HG02571 (cell line): ENCODE data around the gene AGR3.
"Not testable (repeated sequence)": the region's sequence is repeated elsewhere in the genome, so short reads cannot be mapped to it uniquely, and the experiment has no call there.

Experiments used
- ATAC-seq: cut with Tn5 transposase; IDR thresholded peaks from one replicate; pipeline ENCODE4 v1.9.1; 2021; ENCODE audit warnings: mild to moderate bottlenecking, moderate library complexity; ENCODE audit not compliant: unreplicated experiment

AGR3 gene

DNA sequence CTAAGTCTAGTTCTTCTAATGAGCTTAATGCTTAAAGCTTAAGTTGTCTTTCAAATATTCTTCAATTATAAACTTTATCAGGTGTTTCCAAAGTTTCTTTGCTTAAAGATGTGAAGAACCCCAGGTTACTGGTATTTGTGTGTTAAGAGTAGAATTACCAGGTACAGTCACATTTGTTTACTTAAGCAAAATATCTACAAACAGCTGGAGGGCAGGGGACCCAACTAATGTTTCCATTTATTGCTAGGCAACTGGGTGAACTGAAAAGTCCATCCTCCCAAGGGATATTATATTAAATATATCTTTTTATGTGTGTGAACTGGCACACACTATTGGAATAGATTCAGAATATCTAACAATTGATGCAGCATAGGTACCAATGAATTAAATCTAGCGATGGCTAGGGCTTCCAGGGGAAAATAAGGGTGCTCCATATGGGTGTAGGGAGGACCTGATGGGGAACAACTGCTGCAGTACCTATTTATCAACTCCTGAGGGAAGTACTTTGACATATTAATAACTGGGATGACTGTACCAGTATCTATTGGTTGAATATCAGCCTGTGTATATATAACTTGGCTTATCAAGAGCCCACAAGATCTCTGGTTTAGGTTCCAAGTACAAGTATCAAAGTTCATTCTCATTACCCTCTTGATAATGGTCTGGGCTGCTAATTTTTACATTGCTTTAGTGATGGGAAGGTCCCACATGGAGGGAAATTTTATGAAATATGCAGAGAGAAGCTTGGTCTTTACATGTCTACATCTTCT is 10.3 kb upstream of the AGR3 start:
- ATAC-seq = no peak

DNA sequence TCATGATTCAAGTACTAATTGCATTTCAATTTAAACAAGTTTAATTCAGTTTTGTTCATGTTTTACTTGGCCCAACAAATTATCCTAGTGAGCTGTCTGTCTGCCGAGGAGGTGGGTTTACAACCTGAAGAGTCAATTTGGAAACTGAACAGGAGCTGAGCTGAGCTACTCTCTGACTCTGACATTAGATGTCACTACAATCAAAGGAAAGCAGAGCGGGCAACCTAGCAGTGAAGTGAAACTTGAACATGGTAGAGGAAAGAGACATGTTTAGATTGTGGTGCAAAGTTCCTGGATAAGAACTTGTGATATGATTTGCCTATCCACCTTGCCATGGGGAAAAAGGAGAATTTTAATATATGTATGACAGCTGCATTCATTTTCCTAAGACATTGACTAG is 9.6 kb upstream of the AGR3 start:
- ATAC-seq = no peak

DNA sequence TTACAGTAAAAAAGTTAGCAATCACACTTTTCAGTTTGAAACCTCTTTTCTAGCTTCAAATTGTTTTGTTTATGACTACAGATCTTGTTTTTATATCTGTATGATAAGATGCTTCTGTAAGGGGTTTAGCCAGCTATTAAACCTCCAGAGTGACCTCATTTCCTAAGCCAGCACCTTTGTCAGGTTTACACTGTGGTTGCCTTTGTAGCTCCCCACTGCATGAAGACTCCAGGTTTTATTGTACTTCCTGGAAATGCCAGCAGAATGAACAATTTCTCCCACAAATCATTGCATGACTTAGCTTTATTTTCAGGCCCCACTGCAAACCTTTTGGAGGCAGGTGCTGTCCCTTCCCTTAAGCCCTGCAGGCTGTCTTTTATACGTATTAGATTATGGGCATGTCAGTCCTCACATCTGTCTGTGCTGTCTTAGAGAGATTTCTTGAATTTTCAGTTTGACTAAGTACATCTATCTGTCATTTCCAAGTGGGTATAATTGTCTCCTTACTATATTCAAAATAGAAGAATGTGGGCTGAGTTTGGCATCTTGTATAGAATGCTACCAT is 8.2 kb upstream of the AGR3 start:
- no peak for ATAC-seq

DNA sequence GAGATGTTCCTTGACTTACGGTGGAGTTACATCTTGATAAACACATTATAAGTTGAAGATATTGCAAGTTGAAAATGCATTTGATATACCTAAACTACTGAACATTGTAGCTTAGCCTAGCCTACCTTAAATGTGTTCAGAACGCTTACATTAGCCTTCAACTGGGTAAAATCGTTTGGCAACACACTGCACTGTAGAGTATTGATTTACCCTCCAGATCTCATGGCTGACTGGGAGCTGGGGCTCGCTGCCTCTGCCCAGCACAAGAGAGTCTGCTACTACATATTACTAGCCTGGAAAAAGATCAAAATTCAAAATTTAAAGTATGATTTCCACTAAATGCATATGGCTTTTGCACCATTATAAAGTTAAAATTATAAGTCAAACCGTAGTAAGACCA is 7.5 kb upstream of the AGR3 start:
- ATAC-seq = no peak

DNA sequence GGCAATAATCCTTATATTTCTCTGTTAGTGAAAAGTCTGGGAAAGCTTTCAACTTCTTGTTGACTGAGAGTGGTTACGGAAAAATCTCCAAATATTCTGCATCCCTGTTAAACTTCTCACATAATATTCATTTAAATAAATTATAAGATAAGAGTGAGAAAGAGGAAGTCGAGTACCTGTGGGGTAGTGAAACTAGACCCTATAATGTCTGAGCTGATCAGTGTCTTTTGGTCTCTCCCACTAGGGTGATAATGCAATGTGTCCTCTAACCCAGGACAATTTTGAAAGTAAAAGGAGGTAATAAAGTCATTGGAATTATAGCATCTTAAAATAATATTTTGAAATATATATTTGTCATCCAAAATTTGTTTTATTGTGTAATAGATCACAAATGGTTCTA is 2.1 kb upstream of the AGR3 start:
- ATAC-seq = no peak

DNA sequence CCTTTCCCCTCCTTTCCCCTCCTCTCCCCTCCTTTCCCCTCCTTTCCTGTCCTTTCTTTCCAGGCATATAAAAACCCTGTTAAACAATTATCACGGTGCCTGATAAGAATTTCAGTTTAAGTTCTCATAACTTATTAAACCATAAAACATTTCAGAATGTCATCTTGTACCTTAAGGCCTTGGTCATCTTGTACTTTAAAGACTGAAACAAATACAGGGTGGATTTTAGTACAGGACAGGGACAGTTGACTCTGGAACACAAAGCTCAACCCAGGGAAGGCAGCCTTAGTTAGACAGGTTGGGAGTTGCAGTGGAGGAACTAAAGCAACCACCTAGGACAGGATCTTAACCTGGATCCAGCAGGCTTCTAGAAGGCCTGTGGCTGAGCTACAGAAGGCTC is 1.2 kb downstream of the AGR3 start:
- ATAC-seq = no peak

DNA sequence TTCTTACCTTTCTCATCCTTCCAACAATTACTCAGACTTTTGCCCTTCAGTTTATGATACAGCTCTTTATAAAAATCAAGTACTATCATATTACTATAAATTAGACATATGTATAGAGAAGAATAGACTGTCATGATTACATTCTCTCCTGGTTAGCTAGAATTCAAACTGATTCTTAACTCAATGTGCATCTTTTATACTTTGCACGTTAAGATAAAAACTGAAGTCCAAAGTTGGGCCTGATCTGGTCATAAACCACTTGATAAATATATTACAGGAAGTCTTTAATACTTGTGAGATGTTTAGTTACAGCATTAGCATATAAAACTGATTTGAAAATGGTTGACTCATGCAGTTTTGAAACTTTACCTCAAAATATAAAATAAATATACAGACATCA is 2.6 kb downstream of the AGR3 start:
- no peak for ATAC-seq

DNA sequence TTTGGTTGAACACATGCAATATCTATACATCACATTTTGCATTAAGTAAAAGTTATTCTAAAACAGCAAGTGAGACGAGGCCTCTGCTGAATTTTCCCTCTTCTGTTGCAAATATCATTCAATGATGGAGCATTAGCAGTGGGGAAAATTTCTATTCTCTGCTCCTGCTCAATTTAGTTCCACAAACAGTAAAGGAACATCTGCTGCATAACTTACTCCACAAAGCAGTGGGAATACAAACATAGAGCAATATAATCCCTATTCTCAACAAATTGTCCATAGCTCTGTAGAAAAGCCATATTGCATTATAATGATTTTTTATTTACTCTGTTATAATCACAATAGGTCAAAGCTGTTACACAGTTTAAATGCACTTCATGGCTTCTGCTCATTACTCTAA is 5.9 kb downstream of the AGR3 start:
- no peak for ATAC-seq

DNA sequence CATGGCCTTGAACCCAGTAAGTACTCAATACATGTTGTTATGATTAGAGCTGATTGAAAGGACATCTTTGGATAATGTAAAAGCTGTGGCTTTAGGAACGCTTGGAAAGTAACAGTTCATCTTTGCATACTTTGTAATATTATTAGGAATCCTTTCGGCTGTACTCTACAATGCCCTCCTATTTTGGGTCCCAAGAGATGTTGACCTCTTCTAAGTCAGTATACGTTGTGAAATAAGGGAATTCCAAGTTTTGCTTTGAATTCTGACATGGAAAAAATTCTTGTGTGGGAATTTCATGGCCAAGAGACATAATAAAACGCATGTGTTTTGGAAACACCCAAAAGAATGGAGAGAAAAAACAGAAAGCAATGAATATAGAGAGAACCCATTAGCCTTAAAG is 7.7 kb downstream of the AGR3 start:
- ATAC-seq = no peak

DNA sequence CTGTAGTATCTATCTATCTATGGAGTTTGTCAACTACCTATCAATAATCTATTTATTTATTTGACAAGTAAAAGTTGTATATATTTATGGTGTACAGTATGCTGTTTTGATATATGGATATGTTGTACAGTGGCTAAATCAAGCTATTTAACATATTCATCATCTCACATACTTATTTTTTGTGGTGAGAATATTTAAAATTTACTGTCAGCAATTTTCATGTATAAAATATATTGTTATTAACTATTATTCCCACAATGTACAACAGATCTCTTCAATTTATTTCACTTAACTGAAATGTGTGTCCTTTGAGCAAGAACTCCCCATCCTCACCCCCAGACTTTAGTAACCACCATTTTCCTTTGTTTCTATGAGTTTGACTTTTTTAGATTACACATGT is 14.5 kb downstream of the AGR3 start:
- ATAC-seq = no peak

DNA sequence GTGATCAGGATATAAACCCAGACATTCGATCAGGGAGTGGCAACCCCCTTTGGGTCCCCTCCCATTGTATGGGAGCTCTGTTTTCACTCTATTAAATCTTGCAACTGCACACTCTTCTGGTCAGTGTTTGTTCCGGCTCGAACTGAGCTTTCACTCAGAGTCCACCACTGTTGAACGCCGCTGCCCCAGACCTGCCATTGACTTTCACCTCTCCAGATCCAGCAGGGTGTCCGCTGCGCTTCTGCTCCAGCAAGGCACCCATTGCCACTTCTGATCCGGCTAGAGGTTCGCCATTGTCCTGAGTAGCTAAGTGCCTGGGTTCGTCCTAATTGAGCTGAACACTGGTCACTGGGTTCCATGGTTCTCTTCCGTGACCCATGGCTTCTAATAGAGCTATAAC is 28.6 kb downstream of the AGR3 start:
- not testable (repeated sequence) for ATAC-seq

DNA sequence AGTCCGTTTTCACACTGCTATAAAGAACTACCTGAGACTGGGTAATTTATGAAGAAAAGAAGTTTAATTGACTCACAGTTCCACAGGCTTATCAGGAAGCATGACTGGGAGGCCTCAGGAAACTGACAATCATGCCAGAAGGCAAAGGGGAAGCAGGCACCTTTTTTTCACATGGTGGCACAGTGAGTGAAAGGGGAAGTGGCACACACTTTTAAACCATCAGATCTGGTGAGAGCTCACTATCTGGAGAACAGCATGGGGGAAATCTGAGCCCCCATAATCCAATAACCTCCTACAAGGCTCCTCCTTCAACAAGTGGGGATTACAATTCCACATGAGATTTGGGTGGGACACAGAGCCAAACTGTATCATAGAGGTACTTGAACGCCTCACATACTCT is 30.0 kb downstream of the AGR3 start:
- no peak for ATAC-seq

DNA sequence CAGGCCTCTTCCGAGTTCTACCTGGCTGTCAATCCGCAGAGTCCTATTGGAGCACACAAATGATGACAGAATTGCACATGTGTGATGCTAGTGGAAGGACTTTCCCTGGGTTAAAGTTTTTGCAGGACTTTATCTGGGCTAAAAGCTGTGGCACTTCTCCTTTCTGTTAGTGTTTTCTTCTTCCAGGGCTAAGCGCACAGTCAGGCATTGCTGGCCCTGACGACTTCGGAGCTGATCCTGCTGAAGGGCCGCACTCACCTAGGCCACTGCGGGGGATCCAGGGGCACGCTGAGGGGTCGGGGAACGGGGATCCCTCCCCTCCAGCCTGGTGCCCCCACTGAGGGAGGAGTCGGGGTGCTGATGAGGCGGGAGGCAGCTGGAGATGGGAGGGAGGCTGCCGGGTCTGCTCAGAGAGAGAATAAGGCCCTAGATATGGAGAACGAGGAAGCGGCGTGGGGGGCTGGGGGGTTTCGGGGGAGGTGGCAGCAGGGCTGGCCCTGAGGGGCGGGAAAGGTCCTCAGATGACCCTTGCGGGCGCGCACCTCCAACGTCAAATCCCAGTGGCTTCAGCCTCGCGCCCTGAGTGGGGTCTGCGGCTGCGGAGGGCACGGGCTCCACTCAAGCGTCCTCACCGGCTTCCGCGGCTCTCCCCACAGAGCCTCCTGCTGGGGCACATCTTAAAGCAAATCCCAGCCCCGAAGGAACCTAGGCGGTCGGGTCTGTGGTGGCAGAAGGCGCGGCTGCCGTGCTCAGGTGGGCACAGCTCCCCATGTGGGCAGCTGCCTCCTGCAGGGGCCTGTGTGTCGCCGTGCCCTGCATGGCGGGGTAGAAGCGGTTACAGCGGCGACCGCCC is 30.9 kb downstream of the AGR3 start:
- ATAC-seq = no peak

DNA sequence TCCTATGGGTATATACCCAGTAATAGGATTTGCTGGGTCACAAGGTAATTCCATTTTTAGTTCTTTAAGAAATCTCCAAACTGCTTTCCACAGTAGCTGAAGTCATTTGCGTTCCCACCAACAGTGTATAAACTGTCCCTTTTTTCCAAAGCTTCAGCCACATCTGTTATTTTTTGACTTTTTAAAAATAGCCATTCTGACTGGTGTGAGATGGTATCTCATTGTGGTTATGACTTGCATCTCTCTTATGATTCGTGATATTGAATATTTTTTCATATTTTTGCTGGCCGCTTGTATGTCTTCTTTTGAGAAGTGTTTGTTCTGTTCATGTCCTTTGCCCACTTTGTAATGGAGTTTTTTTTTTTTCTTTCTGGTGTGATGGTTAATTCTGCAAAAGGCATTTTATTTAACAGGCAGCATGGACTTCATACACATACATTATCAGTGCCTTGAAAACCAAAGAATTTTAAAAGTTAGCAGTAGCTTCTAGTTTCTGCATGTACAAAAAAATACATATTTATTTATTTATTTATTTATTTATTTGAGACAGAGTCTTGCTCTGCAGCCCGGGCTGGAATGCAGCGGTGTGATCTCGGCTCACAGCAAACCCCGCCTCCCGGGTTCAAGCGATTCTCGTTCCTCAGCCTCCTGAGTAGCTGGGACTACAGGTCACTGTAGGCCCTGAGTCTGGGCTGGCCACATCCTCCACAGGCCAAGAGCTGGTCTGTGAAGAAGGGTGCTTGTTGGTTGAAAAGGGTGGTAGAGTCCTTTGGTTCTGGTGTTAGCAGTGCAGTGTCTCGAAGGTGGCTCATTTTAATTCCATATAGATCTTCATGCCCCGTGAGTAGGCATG is 32.3 kb downstream of the AGR3 start:
- no peak for ATAC-seq

DNA sequence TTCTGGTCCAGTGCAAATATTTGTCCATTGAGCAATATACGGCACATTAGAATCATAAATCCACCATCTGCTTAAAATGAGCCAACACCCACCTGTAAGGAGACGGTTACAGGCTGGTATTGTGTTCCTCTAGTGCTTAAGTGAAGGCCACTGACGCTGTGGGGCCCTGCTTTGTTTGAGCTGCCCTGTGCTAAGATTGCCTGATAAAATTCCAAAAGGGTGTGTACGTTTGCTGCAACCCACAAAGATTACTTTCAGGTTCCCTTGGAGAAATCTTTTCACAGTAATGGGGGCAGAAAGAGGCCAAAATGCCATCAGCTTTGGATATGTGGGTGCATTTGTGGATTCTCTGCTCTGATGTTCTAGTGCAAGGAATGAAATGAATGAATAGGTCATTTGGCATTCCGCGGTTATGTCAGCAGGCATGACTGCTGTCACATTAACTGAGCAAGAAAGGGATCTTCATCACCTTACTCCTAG is 34.4 kb downstream of the AGR3 start:
- no peak for ATAC-seq

DNA sequence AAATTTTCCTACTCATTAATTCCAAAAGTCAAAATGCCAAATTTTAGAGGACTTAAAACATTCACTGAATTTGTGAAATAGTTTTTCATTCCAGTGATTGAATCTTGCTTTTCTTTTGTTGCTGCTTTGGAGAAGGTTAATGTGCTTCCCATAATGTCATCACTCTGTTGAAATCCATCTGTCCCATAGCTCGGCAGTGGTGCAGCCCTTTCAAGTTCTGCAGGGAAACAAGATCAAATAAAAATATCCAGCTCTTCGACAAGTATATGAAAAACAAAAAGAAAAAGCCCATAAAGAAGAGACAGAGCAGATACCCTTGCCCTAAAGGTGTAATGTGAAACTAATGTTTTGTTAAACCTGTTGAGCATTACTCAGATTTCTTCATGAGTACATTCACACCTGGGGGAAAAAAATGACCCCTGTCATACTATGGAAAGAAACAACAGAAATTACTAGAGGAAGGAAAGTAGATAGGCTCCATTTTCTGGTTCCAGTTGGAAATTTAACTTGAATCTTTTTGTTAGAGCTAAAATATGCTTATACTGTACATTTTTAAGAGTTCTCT is 35.1 kb downstream of the AGR3 start:
- no peak for ATAC-seq

DNA sequence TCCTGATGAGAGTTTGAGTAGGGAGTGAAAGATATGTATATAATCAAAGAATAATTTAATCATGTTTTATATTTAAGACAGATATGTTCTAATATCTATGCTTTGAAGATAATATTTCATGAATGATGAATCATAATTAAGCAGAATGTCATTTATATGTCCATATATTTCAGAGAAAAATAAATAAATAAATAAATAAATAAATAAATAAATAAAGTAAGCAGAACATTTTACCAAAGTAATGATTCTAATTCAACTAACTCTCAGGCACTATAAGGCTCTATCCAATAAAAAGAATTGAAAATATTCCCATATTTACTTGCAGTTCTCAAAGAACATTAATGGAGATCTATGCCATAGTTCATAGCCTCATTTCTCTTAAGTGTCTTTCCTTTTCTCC is 36.0 kb downstream of the AGR3 start:
- no peak for ATAC-seq

DNA sequence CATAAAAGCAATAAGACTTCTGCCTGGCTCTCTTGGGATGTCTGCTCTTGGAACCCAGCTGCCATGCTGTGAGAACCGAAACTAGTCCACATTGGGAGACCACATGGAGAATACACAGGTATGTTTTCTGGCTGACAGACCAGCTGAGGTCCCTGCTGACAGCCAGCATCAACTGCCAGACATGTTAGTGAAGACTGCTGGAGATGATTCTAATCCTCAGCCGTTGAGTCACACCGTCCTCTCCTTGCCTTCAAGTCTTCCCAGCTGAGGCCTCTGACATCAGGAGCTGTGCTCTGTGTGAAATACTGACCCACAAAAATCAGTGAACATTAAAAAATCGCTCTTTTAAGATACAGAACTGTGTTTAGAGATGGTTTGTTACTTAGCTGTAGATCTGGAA is 40.1 kb downstream of the AGR3 start:
- ATAC-seq = no peak

DNA sequence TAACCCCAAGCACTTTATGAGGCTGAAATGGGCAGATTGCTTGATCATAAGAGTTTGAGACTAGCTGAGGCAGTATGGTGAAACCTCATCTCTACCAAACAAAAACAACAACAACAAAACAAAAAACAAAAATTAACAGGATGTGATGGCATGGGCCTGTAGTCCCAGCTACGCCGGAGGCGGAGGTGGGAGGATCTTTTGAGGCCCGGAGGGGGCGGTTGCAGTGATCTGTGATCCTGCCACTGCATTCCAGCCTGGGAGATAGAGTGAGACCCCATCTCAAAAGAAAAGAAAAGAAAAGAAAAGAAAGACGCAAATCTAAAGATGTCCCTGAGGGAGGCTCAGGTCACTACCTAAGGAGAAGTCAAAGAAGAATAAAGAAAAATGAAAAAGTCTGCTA is 41.7 kb downstream of the AGR3 start:
- no peak for ATAC-seq

DNA sequence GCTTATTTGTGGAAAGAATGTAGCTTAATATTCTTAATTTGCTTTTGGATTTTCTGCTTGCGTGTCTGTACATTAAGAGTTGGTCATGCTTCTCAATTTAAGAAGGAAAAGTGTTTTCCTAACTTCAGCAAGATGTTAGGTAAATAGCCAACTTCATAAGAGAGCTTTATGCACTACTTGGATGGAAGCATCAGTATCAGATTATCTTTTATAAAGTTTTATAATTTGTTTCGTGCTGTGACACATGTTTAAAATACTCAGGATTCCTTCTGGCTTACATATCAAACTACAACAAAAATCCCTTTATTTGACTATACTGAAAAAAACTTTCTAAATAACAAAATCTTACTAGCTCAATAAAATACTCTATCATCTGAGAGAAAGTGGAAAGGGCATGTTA is 42.1 kb downstream of the AGR3 start:
- no peak for ATAC-seq

DNA sequence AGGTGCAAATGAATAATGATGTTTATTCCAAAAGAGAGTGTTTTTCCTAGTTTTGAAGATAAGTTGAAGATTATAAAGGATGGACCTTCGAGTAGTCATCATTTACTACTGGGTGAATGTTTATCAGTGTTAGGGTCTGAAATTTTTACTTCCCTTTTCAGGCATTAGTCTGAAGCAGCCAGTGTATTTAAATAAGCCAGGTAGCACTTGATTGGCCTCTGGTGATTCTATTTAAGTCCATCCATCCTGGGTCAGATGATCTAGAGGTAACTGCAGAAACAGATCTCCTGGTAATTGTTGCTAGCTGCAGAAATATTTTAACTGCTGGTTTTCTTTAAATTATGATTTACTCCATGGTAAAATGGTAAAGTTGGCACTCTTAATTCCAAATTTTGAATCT is 42.9 kb downstream of the AGR3 start:
- no peak for ATAC-seq
